Measurements from ENCODE around the gene SV2B.

SV2B gene

GRCh38 chr15:91316126-91316525 lies 216.1 kb downstream of the SV2B start:
- no peak for TF ChIP-seq CTCF (IDR thresholded peaks at IDR 0.05; ENCODE audit: control insufficient read depth, insufficient read depth, low read depth, low read length, missing control alignments)
- no peak for DNase-seq (ENCODE audit: low read depth)
- H3K4me3 ChIP-seq (ENCODE audit: control insufficient read depth, low read depth, low read length), result no peak overlapping the region

- no peak for TF ChIP-seq CTCF (IDR thresholded peaks at IDR 0.05; ENCODE audit: control insufficient read depth, insufficient read depth, low read depth, low read length, missing control alignments)
- no peak overlapping the region for H3K4me3 ChIP-seq (ENCODE audit: control insufficient read depth, low read depth, low read length)
- DNase-seq (ENCODE audit: low read depth), result no peak
These were observed 218.5 kb downstream of the SV2B start for GRCh38 chr15:91318516-91318915.

GRCh38 chr15:91318931-91319330 lies 218.9 kb downstream of the SV2B start:
- H3K4me3 ChIP-seq (ENCODE audit: control insufficient read depth, low read depth, low read length), result no peak overlapping the region
- no peak for DNase-seq (ENCODE audit: low read depth)
- TF ChIP-seq CTCF (IDR thresholded peaks at IDR 0.05; ENCODE audit: control insufficient read depth, insufficient read depth, low read depth, low read length, missing control alignments), result no peak

GRCh38 chr15:91319371-91320059 lies 219.5 kb downstream of the SV2B start:
- DNase-seq (ENCODE audit: low read depth), result no peak
- H3K4me3 ChIP-seq (ENCODE audit: control insufficient read depth, low read depth, low read length), result no peak overlapping the region
- TF ChIP-seq CTCF (IDR thresholded peaks at IDR 0.05; ENCODE audit: control insufficient read depth, insufficient read depth, low read depth, low read length, missing control alignments), result no peak

GRCh38 chr15:91320101-91320500 lies 220.0 kb downstream of the SV2B start:
- no peak for TF ChIP-seq CTCF (IDR thresholded peaks at IDR 0.05; ENCODE audit: control insufficient read depth, insufficient read depth, low read depth, low read length, missing control alignments)

GRCh38 chr15:91329914-91330313 lies 229.9 kb downstream of the SV2B start:
- no peak overlapping the region for H3K4me3 ChIP-seq (ENCODE audit: control insufficient read depth, low read depth, low read length)
- no peak for TF ChIP-seq CTCF (IDR thresholded peaks at IDR 0.05; ENCODE audit: control insufficient read depth, insufficient read depth, low read depth, low read length, missing control alignments)
- no peak for DNase-seq (ENCODE audit: low read depth)

More at GRCh38 chr15:91320101-91320500, 220.0 kb downstream of the SV2B start:
- no peak overlapping the region for H3K4me3 ChIP-seq (ENCODE audit: control insufficient read depth, low read depth, low read length)
- no peak for DNase-seq (ENCODE audit: low read depth)
